Inferior parietal cortex (tissue), 1 donor: ENCODE measurements around the gene ATG13.
A peak's percentile ranks its signal among the peaks of the same experiment; 100 is the strongest.

ENCODE experiments used
- DNase-seq: peaks from one replicate; pipeline ENCODE4 v3.0.0-alpha.2; 2016; ENCODE audit errors: extremely low spot score

ATG13 gene

DNA sequence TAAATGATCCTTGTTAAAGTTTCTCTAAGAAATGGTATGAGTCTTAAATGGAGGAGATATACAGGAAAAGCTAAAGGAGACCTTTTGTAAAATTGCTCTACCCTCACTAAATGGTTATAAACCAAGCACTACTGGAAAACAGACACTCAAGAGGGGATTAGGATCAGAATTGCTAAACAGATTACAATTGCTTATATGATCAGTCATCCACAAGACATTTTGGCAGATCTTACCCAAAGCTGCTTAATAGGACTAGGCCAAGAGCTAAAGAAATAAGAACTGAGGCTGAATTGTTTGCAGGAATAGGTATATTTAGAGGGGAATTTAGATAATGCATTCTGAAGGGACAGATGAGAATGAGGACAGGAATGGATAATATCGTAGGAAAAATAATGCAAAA lies 9.8 kb upstream of the ATG13 start:
- DNase-seq = no peak

DNA sequence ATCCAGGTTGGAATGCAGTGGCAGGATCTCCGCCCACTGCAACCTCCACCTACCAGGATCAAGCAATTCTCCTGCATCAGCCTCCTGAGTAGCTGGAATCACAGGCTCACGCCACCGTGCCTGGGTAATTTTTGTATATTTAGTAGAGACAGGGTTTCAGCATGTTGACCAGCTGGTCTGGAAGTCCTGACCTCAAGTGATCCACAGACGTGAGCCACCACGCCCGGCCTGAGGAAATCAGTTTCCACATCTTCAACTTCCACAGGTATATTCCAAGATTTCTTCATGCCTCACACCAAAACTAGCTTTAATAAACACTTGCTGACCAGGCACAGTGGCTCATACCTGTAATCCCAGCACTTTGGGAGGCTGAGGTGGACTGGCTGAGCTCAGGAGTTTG lies 8.0 kb upstream of the ATG13 start:
- DNase-seq = no peak

DNA sequence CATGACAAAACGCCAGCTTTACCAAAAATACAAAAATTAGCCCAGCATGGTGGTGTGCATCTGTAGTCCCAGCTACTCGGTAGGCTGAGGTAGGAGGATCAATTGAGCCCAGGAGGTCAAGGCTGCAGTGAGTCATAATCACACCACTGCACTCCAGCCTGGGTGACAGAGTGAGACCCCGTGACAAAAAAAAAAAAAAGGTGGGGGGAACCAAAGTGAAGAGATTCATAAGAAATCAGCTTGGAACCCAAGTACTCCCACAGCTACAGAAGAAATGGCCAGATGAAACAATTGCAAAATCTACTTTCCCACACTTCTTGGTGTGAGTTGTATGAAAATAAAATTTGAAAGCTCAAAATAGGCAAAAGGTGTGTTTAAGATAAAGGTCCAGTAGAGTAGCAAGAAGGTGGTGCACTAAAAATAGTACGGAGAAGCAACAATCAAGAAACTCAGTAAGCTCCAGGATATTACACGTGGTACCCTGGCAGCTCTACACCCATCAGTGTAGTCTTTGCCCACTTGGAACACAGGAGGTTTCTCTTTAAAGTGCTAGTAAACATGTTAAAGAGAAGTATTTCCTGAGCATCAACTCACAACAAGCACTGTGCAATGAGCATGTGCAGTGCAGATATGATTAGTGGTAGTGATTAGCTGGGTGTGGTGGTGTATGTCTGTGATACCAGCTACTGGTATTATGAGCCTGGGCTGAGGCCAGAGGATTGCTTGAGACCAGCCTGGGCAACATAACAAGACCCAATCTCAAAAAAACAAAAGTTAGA lies 5.6 kb upstream of the ATG13 start:
- no peak for DNase-seq

DNA sequence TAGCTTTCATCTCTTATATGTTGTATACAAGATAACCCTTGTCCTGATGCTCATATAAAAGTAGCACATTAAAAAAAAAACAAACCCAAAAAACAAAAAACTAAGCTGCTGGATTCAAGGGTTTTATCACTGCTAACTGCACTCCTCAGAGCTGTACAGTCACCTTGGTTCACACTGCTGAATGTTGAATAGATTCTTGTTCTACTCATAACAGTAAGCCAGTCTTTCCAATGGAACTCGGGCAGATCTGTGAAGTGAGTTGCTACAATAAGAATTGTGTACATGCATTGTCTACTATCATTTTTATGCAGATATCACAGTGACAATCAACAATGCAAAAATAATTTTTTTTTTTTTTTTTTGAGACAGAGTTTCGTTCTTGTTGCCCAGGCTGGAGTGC lies 5.0 kb upstream of the ATG13 start:
- DNase-seq = no peak

DNA sequence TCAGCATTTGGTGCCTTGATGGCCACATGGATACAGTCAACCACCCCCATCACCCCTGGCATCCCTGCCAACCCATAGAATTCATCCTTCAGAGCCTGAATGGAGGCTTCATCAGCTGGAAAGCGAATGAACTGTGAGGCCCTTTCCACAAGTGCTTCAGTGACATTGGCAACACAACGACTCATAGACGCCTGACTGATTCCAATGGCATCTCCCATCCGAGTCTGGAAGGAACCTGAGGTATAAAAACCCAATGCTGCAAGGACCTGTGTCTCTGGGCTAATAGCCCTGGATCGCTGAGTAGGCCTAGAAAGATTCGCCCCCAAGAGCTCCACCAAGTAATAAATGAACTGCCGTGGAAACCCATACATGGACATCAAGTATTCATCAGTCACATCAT lies 1.6 kb upstream of the ATG13 start:
- no peak for DNase-seq

DNA sequence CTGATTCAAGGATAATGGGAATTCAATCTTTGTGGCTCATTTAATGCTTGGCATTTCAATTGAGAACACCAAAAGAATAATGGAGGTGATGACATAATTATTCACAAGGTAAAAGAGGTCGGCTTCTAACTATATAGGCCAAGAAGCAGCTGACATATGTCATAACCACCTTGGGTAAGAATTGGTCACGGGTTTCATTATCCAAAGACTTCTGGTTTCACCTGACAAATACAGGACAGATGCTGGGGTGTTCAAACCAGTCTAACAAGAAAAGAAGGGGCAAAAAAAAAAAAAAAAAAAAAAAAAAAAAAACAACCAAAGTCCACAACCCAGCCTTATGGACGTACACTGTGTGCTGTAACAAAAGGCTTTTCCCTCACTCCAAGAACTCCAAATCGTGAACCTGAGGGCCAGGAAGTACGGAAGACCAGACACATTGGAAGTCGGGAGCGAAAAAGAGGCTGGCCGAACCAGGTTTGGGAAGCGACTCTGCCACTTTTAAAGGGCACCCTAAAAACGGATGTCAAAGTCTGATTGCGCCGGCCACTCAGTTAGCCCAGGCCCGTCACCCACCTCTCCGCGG lies 711 bp upstream of the ATG13 start:
- no peak for DNase-seq

DNA sequence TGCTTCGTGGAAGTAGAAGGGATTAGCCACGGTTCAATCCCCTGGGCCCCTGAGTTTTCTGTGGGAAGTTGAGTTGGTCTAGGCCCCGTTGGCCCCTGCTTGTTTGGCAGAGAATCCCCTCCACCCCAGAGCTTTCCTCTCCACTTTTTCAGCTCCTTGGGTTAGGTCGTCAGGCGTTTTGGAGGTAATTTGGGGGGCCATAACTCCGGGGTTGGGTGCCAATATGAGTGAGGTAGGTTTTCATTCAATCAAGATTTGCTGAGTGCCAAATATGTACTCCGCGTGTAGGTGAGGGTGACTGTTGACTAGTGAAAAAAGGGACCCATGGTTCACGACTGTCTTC lies 590 bp downstream of the ATG13 start:
- no peak for DNase-seq

DNA sequence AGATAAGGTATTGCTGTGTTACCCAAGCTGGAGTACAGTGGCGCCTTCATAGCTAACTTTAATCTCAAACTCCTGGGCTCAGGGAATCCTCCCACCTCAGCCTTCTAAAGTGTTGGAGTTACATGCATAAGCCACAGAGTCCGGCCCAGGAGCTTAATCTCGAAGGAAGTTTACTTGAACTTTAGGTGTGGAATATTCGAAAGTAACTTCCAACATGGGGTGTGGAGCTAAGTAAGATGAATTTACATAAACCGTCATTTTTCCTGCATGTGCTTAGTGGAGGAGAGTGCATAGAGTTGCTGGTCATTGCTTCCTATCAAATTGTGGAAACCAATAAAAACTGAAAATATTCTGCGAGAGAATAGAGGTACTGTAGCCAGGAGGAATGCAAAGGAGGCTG lies 1.5 kb downstream of the ATG13 start:
- DNase-seq = no peak

DNA sequence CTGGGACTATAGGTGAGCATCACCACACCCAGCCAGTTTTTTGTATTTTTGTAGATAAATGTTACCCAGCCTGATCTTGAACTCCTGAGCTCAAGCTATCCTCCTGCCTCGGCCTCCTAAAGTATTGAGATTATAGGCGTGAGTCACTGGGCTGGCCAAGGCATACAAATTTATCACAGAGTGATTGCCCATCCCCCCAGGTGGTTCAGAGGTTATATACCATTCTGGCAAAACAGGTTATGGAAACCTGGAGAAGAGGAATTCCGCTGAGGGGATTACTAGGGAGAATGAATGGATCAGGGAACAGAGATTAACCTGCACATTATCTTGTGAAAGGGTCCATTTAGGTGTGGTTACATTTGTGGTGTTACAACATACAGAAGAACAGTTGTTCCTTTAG lies 8.1 kb downstream of the ATG13 start:
- no peak for DNase-seq

DNA sequence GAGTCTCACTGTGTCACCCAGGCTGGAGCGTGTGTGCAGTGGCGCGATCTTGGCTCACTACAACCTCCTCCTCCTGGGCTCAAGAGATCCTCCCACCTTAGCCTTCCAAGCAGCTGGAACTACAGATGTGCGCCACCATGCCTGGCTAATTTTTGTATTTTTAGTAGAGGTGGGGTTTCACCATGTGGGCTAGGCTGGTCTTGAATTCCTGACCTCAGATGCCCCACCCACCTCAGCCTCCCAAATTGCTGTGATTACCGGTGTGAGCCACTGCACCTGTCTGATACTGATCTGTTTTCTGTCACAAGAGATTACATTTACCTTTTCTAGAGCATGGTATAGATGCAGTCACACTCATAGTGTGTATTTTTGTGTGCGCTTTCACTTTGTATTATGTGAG lies 11.6 kb downstream of the ATG13 start:
- no peak for DNase-seq

DNA sequence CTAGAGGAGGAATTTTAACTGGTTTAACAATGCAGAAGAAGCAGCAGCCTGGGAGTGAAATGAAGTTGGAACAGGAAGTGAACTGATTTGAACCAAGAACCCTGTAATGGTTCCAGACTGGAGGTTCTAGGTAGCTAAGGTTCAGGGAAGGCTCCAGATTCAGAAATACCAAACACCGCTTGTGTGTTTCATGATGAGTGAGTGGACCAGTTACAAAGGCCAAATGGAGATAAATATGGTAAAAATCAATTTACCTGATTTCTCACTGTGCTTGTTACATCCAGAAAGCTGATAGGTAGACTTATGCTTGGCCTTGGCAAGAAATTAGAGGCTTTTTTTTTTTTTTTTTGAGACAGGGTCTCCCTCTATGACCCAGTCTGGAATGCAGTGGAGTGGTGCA lies 12.9 kb downstream of the ATG13 start:
- no peak for DNase-seq

DNA sequence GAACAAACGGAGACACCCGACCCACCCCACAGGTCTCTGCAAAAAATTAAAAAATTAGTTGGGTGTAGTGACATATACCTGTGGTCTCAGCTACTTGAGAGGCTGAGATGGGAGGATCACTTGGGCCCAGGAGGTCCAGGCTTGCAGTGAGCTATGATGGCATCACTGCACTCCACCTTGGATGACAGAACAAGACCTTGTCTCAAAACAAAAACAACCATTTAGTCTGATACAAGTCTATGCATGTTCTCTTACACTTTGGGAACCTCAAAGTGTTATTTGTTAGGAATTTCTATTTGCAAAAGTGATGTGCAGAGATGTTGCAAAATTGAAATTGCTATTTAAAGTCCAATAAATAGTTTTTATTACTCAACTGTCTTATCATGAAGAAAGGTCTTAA lies 14.3 kb downstream of the ATG13 start:
- no peak for DNase-seq

DNA sequence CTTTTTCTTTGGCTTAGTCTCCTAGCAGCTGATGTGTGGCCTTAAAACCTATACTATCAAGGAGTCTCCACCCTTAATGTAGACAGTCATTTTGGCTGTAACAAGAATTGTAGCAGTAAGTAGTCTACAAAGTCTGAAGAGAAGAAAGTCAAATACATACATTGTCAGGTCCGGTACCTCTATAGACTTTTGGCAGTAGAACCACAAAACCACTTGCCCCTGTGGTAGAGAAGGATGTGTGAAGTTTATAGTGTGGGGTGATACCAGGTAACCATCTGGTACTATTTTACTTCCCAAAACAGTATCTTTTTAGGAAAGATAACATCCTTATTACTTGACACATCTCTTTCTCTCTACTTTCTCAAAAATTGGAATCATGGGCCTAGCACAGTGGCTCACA lies 15.1 kb downstream of the ATG13 start:
- DNase-seq = no peak

DNA sequence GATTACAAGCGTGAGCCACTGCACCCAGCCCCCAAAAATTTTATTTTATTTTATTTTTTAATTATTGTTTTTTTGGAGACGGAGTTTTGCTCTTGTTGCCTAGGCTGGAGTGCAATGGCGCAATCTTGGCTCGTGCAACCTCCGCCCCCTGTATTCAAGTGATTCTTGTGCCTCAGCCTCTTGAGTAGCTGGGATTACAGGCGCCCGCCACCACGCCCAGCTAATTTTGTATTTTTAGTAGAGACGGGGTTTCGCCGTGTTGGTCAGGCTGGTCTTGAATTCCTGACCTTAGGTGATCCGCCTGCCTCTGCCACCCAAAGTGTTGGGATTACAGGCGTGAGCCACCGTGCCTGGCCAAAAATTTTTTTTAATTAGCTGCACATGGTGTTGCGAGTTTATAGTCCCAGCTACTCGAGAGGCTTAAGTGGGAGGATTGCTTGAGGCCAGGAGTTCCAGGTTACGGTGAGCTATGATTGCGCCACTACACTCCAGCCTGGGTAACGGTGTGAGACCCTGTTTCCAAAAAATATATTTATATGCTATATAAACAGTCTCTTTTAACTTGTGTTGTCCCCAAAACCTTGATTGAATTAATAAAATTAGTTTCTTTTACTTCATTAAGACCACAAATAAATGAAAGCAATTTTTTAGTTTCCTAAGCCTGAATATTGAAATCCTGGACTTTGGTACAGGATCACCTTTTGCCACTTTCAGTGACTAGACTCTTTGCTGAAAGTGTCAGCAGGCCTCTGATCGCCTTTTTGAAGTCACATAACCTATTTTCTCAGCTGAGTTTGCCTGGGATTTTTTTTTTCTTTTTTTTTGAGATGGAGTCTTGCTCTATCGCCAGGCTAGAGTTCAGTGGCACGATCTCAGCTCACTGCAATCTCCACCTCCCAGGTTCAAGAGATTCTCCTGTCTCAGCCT lies 16.2 kb downstream of the ATG13 start:
- no peak for DNase-seq

DNA sequence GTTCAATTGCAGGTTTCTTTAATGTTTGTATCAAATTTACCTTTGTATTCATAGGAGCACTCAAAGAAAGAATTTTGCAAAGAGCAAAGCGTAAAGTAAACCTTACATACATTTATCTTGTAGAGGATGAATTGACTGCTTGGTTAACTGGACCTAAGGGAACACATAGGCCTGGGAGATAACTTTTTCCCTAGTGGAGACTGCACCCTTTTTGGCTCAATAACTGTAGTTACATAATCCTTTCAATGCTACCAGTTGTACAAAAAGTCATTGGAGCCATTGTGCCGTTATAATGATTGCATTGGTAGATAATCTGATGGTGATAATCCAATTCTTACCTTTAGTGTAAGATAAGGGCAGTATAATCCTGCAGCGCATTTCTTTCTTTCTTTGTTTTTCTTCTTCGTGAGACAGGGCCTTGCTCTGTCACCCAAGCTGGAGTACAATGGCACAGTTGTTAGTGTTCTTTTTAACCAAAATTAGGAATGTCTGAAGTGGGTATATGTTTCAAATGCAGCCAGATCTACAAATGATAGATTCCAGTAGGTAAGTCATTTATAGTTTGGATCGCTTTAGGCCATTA lies 18.3 kb downstream of the ATG13 start:
- DNase-seq = no peak

DNA sequence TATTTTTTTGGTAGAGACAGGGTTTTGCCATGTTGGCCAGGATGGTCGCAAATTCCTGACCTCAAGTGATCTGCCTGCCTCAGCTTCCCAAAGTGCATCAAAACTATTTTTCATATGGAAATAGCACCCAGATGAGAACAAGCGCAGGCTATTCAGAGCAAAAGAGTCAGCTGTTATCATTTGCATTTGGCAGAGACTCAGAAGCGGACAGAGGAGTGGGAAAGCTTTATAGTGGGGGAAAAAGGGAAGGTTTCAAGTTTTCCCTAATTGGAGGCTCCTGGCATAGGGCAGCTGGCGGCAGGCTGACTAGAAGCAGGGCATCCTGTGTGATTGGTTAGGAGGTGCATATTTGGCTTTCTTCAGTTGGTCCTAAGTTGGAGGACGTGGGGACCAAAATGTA lies 20.2 kb downstream of the ATG13 start:
- peak; percentile 63 for DNase-seq

DNA sequence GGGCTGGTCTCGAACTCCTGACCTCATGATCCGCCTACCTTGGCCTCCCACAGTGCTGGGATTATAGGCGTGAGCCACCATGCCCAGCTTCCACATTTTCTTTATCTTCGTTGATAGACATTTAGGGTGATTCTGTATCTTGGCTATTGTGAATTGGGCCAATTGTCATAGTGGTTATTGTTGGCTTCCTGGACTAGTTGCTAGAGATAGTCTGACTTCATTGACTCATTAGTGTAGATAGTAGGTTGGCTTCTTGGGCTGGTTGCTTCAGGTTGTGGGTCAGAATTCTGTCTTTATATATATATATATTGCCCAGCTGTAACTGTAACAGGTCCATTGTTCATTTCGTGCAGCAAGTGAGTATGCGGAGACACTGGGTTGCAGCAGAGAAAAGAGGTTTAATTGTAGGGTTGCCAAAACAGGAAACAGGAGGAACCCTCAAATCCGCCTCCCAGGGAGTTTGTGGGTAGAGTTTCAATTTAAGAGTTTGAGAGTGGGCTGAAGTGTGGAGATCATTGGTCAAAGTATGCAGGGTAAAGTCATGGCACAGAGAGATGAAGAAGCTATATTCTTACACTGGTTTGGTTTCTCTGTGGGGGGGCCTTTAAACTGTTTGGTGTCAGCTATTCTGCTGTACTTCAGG lies 22.0 kb downstream of the ATG13 start:
- DNase-seq = no peak

DNA sequence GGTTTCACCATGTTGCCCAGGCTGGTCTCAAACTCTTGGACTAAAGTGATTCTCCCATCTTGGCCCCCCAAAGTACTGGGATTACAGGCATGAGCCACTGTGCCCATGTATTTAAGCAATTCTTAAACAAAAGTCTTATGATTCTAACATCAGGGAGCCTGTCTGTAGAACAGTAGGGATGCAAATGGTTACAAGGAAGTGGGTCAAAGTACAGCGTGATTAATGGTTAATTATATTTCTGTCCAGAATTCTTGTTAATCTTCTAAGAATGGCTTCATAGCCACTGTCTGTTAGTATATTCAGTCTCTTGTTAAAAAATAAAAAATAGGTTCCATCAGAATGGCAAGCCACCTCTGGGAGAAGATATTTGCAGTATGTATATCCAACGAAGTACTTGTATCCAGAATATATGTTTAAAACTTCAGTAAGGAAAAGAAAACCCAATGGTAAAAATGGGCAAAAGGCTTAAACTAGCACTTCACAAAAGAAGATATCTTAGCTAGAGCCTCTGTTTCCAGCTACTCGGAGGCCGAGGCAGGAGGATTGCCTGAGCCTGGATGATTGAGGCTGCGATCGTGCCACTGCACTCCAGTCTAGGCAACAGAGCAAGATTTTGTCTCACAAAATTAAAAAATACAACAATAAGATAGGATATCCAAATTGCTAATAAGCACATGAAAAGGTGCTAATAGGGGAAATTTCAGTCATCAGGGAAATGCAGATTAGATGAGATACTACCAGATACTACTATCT lies 22.9 kb downstream of the ATG13 start:
- DNase-seq = no peak

DNA sequence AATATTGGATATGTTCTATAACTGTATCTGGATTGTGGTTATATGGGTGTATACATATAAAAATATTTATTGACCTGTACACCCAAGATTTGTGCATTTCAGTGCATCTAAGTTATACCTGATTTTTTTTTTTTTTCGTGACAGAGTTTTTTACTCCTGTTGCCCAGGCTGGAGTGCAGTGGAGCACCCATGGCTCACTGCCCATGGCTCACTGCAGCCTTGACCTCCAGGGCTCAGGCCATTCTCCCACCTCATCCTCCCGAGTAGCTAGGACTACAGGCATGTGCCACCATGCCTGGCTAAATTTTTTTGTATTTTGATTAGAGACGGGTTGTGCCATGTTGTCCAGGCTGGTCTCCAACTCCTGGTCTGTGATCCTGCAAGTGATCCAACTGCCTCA lies 24.3 kb downstream of the ATG13 start:
- DNase-seq = no peak

DNA sequence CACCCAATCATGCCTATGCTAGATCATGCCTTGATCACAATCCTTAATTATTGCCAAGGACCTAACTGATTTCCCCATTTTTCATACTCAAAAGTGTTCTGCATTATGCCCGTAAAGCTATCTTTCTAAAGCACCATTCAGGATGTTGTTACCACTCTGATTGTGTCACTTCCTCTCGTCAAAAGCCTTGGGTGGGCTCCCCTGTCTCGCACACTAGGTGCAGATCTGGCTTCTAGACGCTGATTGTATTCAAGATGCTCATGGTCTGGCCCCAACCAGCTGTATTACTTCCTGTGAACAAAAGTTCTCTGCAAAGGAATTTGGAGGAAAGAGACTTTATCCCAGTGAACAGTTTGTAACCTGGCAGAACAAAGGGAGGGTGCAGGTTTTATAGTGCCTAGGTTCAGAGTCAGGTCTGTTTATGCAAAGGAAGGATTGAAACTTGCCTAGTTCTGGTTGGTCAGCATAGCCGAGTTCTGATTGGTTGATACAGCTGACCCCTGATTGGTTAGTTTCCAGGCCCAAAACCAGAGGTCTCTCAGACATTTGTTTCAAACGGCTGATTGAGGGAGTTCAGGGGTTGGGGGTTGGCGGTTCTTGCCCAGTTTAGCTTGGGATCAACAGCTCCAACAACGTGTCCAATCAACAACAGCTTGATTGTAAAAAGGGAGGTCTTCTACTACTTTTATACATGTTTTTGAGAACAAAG lies 25.4 kb downstream of the ATG13 start:
- no peak for DNase-seq

DNA sequence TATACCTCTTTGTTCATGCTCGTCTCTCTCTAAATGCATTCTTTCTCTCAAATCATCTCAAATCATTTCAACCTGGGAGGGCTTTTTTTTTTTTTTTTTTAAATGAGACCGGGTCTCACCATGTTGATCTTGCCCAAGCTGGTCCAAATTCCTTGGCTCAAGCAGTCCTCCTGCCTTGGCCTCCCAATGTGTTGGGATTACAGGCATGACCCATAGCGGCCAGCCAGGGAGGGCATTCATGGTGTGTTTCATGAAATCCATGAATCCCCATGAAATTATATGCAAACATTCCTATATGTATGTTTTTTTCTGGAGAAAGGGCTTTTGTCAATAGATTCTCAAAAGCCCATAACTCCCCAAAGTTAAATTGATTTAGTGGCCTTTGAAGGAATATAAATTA lies 26.2 kb downstream of the ATG13 start:
- no peak for DNase-seq
